Islet of Langerhans (tissue), 1 donor: ENCODE results near the gene IFNAR1.

ENCODE experiments used
- FAIRE-seq: peaks from one replicate; lab custom pipeline; 2011; peaks lifted over from hg19 to GRCh38; lab: Jason Lieb, UNC

IFNAR1 gene

GRCh38 chr21:33324291-33325221 is at the start of gene IFNAR1:
Gene IFNAR1, plus strand, starts transcription at chr21:33324970. Its CDS starts 86 bp downstream, at chr21:33325056.
- no peak for FAIRE-seq

DNA sequence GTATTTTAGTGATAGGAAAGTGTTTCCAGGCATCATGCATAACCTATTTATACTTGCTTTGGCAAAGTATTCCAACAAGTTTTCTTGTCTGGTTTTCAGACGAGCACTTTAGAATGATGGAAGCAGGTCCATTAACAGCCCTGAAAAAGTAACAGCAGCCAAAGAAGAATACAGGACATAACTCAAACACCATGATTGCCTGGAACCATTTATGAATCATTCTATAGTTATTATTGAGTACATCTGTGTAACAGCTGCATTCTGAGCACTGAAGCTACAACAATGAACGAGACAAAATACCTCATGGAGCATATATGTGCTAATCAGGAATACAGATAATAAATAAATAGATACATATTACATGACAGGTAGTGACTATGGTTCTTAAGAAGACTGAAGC is 46.0 kb upstream of the IFNAR1 start:
- no peak for FAIRE-seq

- FAIRE-seq: no peak
Observed at GRCh38 chr21:33279330-33279820, 45.4 kb upstream of the IFNAR1 start.

DNA sequence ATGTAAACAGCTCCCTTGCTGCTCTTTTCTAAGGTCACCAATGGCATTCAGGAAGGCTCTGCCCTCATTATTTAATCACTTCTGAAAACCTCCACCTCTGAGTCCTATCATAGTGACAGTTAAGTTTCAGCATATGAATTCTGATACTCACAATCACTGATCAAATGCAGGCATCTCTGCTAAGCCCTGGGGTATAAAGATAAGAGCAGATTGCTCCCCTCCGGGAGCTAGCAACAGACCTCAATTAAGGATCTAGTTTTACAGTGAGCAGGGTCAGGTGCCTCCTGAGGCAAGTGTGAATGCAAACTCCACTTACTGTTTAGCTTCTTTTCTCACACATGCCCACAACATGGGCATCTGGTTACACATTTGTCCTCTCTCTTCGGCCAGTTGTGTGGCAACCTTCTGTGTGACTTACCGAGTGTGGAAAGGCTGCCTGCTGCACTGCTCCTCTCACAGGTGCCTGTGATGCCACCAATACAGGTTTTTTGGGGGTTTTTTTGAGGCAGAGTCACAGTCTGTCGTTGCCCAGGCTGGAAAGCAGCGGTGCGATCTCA is 43.6 kb upstream of the IFNAR1 start:
- no peak for FAIRE-seq

GRCh38 chr21:33283203-33283602 is 41.6 kb upstream of the IFNAR1 start:
- FAIRE-seq: no peak

- no peak for FAIRE-seq
Observed at GRCh38 chr21:33286076-33286475, 38.7 kb upstream of the IFNAR1 start.

DNA sequence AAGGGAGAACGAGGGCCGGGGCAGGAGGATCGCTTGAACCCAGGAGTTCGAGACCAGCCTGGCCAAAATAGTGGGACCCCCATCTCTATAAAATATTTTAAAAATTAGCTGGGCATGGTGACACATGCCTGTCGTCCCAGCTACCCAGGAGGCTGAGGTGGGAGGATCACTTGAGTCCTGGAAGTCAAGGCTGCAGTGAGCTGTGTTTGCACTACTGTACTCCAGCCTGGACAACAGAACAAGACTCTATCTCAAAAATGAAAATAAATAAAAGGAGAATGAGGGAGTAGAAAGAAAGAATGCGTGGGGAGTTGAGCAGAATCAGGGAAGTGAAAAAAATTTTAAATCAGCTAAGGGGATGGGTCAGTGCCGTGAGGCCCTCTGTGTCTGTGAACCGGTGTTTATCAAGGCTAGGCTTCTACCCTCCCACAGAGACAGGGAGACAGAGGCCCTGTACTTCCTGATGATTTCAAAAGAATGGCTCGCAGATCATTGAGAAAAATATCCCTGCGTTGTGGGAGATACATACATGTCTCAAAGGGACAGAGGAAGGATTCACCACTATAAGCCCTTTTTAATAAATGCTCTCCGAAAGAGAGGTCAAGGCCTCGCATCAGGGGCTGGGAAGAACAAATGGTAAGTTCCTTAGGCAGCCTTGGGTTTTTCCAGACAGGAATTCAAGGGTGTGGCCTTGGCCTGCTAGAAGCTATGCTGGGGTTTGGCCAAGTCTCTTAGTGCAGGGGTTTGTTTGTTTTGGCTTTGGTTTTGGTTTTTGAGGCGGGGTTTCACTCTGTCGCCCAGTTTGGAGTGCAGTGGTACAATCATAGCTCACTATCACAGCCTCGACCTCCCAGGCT is 37.9 kb upstream of the IFNAR1 start:
- no peak for FAIRE-seq

- no peak for FAIRE-seq
Observed at GRCh38 chr21:33289199-33289819, 35.5 kb upstream of the IFNAR1 start.

DNA sequence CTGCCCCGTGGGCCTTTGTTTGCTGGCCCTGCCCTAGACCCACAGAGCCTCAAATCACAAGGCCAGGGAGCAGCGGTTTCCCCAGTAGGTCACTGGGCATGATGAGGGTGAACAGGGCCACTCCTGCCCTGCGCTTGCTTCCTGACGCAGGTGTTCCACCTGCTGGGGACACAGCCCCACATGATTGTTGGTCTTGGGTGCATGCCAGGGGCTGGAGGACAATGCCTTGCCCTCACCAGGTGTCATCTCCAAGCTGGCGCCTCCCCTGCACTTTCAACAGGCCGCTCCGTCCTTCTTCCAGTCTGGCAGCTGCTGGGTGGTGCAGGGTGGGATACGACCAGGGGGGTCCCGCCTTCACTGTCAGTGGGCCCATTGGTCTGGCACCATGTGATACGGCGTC is 34.3 kb upstream of the IFNAR1 start:
- no peak for FAIRE-seq

DNA sequence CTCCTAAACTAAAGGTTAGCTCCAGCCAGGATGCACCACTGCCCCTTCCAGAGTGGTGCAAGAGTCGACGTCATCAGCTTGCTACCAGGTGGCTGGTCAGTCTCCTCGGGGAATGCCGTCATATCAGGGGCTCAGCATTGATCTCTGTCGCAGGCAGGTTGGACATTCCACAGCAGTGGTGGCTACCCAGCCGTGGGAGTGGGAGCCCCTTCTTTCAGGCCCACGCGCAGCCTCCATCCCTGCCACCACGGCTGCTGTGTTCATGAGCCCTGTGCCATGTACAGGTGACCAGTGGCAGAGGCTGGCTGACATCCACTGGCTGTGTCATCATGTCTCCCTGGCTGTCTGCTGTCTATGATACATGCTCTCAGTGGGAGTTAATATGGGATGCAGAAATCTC is 33.1 kb upstream of the IFNAR1 start:
- FAIRE-seq: no peak

- FAIRE-seq: no peak
Observed at GRCh38 chr21:33292724-33293123, 32.0 kb upstream of the IFNAR1 start.

GRCh38 chr21:33293136-33293535 is 31.6 kb upstream of the IFNAR1 start:
- no peak for FAIRE-seq

DNA sequence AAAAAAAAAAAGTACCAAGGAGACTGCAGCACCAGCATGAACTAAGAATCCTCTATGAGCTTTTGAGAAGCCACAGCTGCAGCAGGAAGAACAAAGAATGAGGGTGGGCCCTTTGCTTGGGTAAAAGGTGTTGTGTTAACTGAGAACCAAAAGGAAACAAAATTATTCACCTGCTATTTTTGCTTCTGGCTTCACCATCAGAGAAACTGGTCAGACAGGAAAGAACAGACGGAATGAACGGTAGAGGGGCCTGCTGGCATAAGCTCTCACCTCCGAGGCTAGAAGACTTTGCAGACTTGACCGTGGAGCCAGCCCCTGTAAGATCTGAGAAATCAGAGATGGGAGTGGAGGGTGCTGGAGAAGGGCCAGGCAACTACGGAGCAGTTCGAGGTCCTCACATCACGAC is 31.0 kb upstream of the IFNAR1 start:
- no peak for FAIRE-seq

- no peak for FAIRE-seq
Observed at GRCh38 chr21:33296156-33296555, 28.6 kb upstream of the IFNAR1 start.

- no peak for FAIRE-seq
Observed at GRCh38 chr21:33299181-33299752, 25.5 kb upstream of the IFNAR1 start.

GRCh38 chr21:33300701-33301631 is 23.8 kb upstream of the IFNAR1 start:
- no peak for FAIRE-seq

DNA sequence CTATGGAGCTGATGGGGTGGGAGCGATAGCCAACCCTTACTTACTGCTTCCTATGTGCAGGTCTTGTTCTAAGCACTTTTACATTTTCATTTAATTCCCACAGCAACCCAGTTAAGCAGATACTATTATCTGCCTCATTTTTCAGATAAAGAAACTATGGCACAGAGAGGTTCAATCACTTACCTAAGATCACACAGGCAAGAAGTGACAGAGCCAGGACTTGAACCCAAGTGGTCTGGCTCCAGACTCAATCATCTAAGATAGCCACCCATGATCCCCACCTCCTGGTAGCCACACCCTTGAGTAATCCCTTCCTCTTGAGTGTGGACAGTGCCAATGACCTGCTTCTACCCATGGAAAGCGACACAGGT is 23.2 kb upstream of the IFNAR1 start:
- FAIRE-seq: no peak

GRCh38 chr21:33302055-33302454 is 22.7 kb upstream of the IFNAR1 start:
- no peak for FAIRE-seq

DNA sequence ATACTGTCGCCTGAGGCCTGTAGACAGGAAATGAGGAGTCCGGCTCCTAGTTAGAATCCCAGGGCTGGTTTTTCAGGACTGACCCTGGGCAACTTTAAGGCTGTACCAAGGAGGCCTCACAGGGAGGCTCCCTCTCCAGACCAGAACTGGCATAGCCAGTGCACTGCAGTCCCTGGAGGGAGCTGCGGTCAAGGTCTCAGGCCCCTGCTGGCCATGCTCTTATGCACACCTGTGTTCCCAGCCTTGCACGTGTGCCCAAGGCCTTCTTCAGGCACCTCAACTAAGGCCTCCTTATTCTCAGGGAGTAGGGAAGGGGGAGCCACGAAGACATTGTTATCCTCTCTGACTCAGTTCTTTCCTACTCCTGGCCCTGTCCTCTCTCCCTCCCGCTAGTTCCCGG is 22.0 kb upstream of the IFNAR1 start:
- no peak for FAIRE-seq

GRCh38 chr21:33305344-33305671 is 19.5 kb upstream of the IFNAR1 start:
- FAIRE-seq: no peak

DNA sequence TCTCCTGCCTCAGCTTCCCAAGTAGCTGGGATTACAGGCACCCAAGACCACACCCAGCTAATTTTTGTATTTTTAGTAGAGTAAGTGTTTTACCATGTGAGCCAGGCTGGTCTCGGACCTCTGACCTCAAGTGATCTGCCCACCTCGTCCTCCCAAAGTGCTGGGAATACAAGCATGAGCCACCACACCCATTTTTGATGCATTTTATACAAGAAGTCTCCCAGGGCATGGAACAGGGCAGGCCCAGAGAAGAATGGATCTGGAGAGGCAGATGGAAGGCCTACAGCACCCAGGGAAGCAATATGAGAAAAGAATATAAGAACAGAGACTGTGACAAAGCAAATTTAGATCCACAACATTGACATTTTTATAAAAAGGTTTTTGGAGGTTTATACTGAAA is 18.8 kb upstream of the IFNAR1 start:
- no peak for FAIRE-seq
